Measurements from ENCODE around the gene HSPA1L. TPM values are rescaled to one million over a fixed set of nuclear protein-coding genes. Genes with fewer than 3 reads are reported as not detected.

The HSPA1L gene
- total and polyA plus RNA-seq, 2 donors (not counting 1 experiment from before 2014, with no cell fraction given) = 0.74 to 3.1 TPM

DNA sequence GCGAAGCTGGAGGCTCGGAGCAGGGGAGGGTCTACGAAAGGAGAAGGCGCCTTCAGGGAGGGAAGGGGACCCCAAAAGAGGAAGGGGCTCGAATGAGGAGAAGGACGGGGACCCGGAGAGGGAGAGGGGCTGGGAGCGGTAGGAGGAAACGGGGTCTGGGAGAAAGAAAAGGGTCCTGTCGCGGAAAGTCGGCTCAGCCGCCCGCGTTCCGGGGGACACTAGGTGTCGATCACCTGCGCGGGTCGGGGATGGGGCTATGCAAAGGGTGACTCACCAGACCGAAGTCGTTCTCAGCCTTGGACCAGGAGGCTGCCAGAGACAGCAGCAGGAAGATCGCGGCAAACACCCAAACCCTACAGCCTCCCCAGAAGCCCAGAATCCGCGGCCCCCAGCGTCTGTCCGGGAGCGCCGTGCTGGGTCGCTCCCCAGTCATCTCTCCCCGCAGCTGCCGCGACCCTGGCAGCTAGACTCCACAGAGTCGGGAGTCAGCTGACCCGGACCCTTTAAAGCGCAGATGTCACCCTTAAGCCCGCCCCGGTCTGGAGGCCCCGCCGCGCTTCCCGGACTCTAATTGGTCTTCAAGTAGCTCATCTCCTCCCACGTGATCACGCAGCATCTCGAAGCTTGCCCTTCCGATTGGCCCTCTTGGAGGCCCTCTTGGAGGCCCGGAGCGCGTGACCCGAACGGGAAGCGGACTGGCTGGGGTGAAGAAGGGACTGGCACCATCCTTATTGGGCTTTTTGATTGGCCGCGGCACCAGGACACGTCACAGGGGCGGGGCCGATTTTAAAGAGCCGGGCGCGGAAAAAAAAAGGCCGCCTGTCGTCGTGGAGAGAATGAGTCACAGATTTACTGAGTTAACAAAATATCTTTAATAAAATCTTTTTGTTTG, 47.5 kb upstream of the HSPA1L start, which contains the start of gene NEU1:
Gene NEU1 (minus strand): TSS at position 478 of the 892 bp plus-strand sequence. CDS start 45 bp downstream, at position 433.
- TF ChIP-seq, protein P1, sequence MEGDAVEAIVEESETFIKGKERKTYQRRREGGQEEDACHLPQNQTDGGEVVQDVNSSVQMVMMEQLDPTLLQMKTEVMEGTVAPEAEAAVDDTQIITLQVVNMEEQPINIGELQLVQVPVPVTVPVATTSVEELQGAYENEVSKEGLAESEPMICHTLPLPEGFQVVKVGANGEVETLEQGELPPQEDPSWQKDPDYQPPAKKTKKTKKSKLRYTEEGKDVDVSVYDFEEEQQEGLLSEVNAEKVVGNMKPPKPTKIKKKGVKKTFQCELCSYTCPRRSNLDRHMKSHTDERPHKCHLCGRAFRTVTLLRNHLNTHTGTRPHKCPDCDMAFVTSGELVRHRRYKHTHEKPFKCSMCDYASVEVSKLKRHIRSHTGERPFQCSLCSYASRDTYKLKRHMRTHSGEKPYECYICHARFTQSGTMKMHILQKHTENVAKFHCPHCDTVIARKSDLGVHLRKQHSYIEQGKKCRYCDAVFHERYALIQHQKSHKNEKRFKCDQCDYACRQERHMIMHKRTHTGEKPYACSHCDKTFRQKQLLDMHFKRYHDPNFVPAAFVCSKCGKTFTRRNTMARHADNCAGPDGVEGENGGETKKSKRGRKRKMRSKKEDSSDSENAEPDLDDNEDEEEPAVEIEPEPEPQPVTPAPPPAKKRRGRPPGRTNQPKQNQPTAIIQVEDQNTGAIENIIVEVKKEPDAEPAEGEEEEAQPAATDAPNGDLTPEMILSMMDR (conservative IDR thresholded peaks at IDR 0.05 in 1 of 2, IDR thresholded peaks at IDR 0.05 in 1 of 2; ENCODE audit: low read depth in 1 of 2, low read length in 2 of 2) = no peak
- no peak for TF ChIP-seq EZH2 (IDR thresholded peaks at IDR 0.05; ENCODE audit: low read length, missing control alignments)
- Histone ChIP-seq H3K4me2 (ENCODE audit: extremely low read depth, insufficient read depth, low read length) (peak within 1 kb of the TSS; percentile 97), H3K36me3 (ENCODE audit: control insufficient read depth, insufficient read depth, low read length) (peaks cover 14% of the 10 kb centered on the region), H3K9me3 (ENCODE audit: control insufficient read depth, insufficient read depth, low read depth, low read length) (no peaks in the 10 kb centered on the region), H3K4me3 (replicated peaks in 1 of 4; ENCODE audit: control extremely low read depth in 1 of 4, insufficient read depth in 1 of 4, low read depth in 3 of 4, low read length in 4 of 4) (peak within 1 kb of the TSS; percentile 75 to 94 (median 88)), H3K79me2 (ENCODE audit: control insufficient read depth, insufficient read depth, low read length) (peaks cover 6% of the 10 kb centered on the region), H3K27me3 (ENCODE audit: control insufficient read depth, insufficient read depth, low read length) (no peaks in the 10 kb centered on the region), H2AFZ (ENCODE audit: low read length) (peak within 1 kb of the TSS; percentile 95), H3K27ac (ENCODE audit: insufficient read depth, low read length) (peak within 1 kb of the TSS; percentile 85), H3K4me1 (ENCODE audit: control insufficient read depth, extremely low read depth, insufficient read depth, low read length) (peaks cover 4% of the 10 kb centered on the region), H4K20me1 (ENCODE audit: control insufficient read depth, extremely low read depth, insufficient read depth, low read length) (no peaks in the 10 kb centered on the region), H3K9ac (ENCODE audit: insufficient read depth, low read length) (peak within 1 kb of the TSS; percentile 76)
- peak; percentile 100 for DNase-seq (ENCODE audit: low read depth in 2 of 2)

DNA sequence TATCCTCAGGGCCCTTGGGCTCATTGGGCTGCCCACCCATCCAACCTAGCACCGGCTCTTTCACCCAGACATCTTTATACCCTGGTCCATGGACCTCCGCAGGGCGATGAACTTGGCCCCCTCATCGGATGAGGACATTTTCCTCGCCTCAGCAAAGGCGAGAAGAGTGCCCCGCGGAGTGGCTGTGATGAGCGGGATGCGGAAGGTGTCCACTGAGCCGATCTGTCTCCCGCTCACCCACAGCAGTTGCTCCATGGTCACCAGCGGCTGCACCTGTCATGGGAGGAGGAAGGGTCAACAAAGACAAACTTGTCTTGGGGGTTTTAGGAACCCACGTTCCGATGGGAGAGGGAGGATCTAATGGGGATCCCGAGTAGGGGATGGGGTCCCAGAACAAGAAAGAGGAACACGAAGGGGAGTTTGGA, 46.8 kb upstream of the HSPA1L start:
- Histone ChIP-seq H3K79me2 (ENCODE audit: control insufficient read depth, insufficient read depth, low read length) (peaks cover 6% of the 10 kb centered on the region), H3K9ac (ENCODE audit: insufficient read depth, low read length) (peak overlapping the region; percentile 76), H4K20me1 (ENCODE audit: control insufficient read depth, extremely low read depth, insufficient read depth, low read length) (no peaks in the 10 kb centered on the region), H3K4me3 (replicated peaks in 1 of 4; ENCODE audit: control extremely low read depth in 1 of 4, insufficient read depth in 1 of 4, low read depth in 3 of 4, low read length in 4 of 4) (peak overlapping the region; percentile 75 to 94 (median 84)), H3K9me3 (ENCODE audit: control insufficient read depth, insufficient read depth, low read depth, low read length) (no peaks in the 10 kb centered on the region), H3K27ac (ENCODE audit: insufficient read depth, low read length) (peak overlapping the region; percentile 85), H3K4me2 (ENCODE audit: extremely low read depth, insufficient read depth, low read length) (peak overlapping the region; percentile 97), H3K4me1 (ENCODE audit: control insufficient read depth, extremely low read depth, insufficient read depth, low read length) (peaks cover 4% of the 10 kb centered on the region), H3K36me3 (ENCODE audit: control insufficient read depth, insufficient read depth, low read length) (peaks cover 14% of the 10 kb centered on the region), H2AFZ (ENCODE audit: low read length) (no peak overlapping the region), H3K27me3 (ENCODE audit: control insufficient read depth, insufficient read depth, low read length) (no peaks in the 10 kb centered on the region)
- TF ChIP-seq, protein P1 (conservative IDR thresholded peaks at IDR 0.05 in 1 of 2, IDR thresholded peaks at IDR 0.05 in 1 of 2; ENCODE audit: low read depth in 1 of 2, low read length in 2 of 2) = no peak
- TF ChIP-seq EZH2 (IDR thresholded peaks at IDR 0.05; ENCODE audit: low read length, missing control alignments) = no peak
- DNase-seq (ENCODE audit: low read depth in 2 of 2) = no peak

DNA sequence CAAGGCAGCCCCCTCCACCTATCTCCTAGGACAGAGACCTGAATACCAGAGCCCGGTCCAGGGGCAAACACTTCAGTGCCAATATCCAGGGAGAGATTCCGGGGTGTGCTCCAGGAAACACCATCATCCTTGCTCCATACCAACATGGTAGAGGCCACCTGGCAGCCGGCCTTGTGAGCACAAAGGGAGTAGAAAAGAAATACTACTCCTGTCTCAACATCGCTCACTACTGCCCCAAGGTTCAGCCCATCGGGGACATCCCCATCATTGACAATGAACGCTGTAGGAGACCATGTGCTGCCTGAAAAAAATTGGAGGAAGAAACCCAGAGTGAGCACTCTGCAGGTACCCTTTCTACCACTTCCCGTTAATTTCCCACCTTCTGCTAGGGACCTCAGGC, 46.1 kb upstream of the HSPA1L start:
- peak overlapping the region in 1 of 4 experiments; percentile 75 for H3K4me3 ChIP-seq (replicated peaks in 1 of 4; ENCODE audit: control extremely low read depth in 1 of 4, insufficient read depth in 1 of 4, low read depth in 3 of 4, low read length in 4 of 4)
- no peak overlapping the region for H3K4me2 ChIP-seq (ENCODE audit: extremely low read depth, insufficient read depth, low read length)
- peaks cover 6% of the 10 kb centered on the region for H3K79me2 ChIP-seq (ENCODE audit: control insufficient read depth, insufficient read depth, low read length)
- H4K20me1 ChIP-seq (ENCODE audit: control insufficient read depth, extremely low read depth, insufficient read depth, low read length) = no peaks in the 10 kb centered on the region
- no peak overlapping the region for H3K9ac ChIP-seq (ENCODE audit: insufficient read depth, low read length)
- no peak overlapping the region for H3K27ac ChIP-seq (ENCODE audit: insufficient read depth, low read length)
- H3K4me1 ChIP-seq (ENCODE audit: control insufficient read depth, extremely low read depth, insufficient read depth, low read length) = peaks cover 4% of the 10 kb centered on the region
- H3K27me3 ChIP-seq (ENCODE audit: control insufficient read depth, insufficient read depth, low read length) = no peaks in the 10 kb centered on the region
- peaks cover 14% of the 10 kb centered on the region for H3K36me3 ChIP-seq (ENCODE audit: control insufficient read depth, insufficient read depth, low read length)
- no peak for DNase-seq (ENCODE audit: low read depth in 2 of 2)
- no peaks in the 10 kb centered on the region for H3K9me3 ChIP-seq (ENCODE audit: control insufficient read depth, insufficient read depth, low read depth, low read length)
- TF ChIP-seq, protein P1 (conservative IDR thresholded peaks at IDR 0.05 in 1 of 2, IDR thresholded peaks at IDR 0.05 in 1 of 2; ENCODE audit: low read depth in 1 of 2, low read length in 2 of 2) = no peak
- no peak for TF ChIP-seq EZH2 (IDR thresholded peaks at IDR 0.05; ENCODE audit: low read length, missing control alignments)
- no peak overlapping the region for H2AFZ ChIP-seq (ENCODE audit: low read length)
